Stimulated activated CD4-positive, alpha-beta T cell treated with anti-CD3 and anti-CD28 coated beads, Interleukin-1b, Interleukin-23, amount 100 ng/mL, for 48 hours (primary cell): ENCODE data around the gene MPC2.
"Not testable (repeated sequence)": the region's sequence is repeated elsewhere in the genome, so short reads cannot be mapped to it uniquely, and the experiment has no call there.

Experiments used
- DNase-seq: peaks from one replicate; pipeline ENCODE4 v3.0.0-alpha.2; 2020

The MPC2 gene

DNA sequence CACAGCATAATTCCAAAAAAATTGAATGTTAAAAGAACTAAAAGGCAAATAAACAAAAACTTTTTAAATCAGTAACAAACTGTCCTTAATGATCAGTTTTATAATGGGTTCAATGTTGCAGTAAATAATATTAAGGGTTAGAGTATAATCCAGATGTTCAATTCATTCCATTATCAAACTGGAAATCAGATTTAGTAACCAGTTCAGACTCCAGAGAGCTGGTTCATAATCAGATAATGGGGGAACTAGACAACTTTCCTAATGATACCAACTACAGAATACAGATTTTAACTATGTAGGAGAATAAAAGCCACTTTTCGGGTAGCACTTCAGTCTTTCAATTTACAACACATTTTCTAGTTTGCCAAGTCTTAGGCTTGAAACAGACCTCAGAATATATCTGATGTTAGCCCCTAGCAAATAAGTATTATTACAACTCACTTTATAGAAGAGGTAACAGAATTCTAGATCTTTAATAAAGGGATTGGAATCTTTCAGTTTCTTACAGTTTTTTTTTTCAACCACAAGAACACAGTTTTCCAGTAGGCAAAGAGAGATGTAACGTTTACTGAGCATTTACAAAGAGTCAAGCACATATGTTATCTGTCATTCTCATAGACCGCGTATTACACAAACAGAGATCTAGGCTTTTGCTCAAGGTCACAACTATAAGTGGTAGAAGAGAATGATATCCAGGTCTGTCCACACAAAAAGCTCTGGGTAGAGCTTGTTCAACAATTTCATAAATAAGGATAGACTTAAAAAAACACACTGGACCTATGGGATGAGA is 2.3 kb downstream of the MPC2 start:
- no peak for DNase-seq

DNA sequence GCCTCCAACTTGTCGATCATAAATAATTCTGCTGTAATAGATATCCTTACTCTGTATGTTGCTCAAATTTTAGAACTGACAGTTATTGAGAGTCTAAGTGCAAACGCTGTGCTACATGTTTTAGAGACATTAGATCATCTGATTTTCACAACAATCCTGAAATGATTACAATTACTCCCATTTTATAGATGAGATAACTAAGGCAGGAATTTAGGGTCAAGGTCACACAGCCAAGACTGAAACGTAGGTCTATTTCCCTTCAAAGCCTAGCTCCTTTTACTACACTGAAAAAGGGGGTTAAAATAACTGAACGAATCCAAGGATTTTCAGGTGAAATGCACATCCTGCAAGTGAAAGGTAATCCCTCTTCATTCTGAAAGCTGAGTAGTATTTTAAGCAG is 3.1 kb downstream of the MPC2 start:
- DNase-seq, result no peak

DNA sequence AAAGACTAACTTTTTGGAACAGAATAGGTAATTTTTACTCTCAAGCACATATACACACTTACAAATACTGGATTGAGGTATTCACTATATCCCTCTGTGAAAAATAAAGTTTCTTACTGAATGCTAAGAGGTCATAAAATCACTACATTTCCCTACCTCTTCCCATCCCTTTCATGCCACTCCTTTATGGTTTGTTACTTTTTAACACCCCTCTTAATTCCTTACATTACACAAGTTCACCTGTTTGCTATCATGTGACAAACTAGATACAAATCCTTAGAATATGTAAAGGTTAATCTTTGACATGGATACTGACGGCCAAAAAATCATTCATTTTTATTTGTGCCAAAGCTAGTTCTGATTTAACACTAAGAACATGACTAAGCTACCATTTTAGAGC is 7.1 kb downstream of the MPC2 start:
- DNase-seq, result no peak

DNA sequence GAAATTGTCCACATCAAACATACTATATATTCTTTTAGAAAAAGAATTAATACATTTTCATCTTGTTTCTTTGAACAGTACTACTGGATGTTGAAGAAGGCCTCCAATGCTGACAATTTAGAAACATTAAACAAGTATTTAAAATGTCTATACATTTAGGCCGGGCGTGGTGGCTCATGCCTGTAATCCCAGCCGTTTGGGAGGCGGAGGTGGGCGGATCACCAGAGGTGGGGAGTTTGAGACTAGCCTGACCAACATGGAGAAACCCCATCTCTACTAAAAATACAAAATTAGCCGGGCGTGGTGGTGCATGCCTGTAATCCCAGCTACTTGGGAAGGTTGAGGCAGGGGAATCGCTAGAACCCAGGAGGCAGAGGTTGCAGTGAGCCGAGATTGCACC is 8.0 kb downstream of the MPC2 start:
- not testable (repeated sequence) for DNase-seq

DNA sequence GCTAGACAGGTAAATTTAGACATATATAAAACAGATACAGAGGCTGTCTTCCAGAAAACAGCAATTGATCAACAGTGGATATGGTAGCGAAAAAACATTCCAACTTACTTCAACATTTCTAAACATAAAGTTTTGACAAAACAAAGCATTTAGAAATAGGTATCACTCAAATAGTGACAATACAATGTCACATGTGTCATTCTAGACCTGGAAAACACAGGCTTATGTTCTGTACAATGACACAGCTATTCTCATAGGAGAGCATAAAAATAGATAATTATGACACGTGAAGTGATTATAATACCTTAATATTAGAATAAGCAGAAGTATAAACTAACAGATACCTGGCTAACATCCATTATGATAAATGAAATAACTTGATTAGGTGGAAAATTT is 8.4 kb downstream of the MPC2 start:
- DNase-seq, result no peak

DNA sequence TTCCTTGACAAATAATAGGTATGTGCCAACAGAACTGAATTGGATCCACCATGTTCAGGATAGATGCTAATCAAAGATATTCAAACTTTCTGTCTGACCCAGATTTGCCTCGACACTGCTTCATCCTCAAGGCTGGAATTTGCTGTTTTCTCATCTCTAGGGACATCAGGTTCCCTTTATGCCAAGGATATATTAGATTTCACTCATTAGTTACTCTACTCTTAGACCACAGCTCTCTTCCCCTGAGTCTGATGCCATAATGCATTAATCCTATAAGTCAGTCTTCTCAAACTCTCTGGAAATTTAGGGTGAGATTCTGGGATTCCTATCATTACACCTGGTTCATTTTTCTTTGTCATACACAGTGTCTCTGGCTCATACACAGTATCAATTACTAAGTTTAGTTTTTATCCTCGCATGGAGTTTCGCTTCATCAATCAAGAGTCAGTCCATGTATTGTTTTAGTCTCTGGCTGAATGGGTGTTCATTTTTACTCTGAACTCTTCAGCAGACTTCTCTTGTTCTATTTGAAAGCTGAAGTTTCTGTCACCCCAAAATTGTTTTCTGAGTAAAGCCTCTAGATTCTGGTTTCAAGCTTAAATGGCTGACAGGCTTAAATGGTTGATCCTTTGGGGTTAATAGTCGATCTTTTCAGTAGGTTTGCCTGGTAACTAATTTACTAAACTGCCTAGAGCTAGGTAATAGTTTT is 9.7 kb downstream of the MPC2 start:
- DNase-seq, result no peak

DNA sequence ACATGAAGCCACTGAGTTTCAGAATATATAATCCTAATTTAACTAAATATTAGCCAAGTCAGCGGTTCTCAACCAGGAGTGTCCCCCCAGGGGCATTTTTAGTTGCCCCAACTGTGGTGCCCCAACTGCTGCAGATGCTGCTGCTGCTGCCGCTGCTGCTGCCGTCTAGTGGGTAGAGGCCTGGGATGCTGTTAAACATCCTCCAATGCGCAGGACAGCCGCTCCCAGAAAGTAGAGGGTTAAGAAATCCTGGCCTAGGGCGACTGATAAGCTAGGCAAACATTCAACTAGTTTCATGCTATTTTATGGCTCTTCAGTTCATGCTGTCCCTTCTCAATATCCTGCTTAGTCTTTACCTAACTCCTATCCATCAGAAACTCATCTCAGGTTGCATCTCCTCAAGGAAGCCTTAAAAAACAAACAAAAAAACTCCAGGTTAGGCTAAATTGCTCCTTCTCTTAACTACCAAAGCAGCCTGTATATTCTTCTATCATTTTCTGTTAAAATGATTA is 10.3 kb downstream of the MPC2 start:
- DNase-seq, result no peak

DNA sequence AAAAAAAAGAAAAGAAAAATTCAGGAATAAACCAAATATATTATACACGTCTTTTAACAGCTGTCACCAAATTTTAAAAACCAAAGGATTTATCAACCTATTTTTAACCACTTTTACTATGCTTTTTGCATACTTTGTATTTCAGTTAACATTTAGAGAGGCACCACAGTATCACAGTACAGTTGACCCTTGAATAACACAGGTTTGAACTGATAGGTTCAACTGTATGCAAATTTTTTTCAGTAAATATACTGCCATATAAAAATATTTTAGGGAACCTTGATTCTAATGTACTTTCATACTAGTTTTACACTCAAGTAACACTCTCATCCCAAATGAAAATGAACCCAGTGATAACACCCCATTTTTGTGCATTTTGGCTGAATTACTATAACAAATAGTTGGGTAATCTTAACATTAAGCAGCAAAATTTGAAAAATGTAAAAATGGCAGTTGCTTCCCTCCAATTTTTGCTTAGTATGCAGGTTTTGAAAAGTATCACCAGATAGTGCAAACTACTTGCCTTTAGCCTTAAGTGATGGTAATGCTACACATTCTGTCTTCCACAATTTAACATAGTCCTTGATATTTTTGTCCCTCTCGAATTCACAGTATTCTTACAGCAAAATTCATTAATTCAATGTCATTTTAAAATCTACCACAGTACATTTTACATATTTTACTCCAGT is 12.2 kb downstream of the MPC2 start:
- no peak for DNase-seq

DNA sequence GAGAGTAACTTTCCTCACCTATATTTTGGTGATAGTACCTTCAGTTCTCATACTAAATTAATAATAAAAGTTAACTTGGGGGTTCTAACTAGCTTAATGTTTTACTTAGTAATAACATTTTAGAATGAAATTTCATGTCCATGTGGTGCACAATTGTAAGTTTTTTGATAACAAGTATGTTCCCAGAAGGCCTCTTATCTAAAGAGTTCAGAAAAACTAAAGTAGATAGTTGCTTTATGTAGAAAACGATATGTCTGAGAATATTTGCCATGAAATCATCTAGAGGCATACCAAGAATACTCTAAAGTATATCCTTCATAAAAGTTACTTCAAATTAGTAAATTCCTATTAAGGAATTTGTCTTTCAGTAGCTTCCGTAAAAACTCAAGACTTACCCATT is 12.8 kb downstream of the MPC2 start:
- DNase-seq, result no peak

DNA sequence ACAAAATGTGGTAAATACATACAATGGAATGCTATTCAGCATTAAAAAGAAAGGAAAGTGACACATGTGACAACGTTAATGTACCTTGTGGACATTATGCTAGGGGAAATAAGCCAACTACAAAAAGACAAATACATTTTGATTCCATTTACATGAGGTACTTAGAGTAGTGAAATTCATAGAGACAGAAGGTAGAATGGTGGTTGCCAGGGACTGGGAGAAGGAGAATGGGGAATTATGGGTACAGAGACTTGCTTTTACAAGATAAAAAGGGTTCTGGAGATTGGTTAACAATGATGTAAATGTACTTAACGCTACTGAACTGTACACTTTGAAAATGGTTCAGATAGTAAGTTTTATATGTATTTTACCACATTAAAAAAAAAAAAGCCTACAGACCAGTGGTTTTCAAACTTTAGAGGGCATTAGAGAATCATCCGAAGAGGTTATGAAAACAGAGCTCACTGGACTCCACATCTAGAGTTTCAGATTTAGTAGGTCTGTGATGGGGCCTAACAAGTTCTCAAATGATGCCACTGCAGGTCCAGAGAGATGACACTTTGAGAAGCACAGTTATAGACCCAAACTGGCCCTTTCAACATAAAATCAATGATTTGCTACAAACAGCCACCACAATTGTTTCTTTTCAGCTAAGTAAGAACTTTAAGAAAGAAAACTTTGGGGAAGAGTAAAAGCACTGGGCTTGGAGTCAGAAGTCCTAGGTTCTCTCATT is 13.4 kb downstream of the MPC2 start:
- no peak for DNase-seq

DNA sequence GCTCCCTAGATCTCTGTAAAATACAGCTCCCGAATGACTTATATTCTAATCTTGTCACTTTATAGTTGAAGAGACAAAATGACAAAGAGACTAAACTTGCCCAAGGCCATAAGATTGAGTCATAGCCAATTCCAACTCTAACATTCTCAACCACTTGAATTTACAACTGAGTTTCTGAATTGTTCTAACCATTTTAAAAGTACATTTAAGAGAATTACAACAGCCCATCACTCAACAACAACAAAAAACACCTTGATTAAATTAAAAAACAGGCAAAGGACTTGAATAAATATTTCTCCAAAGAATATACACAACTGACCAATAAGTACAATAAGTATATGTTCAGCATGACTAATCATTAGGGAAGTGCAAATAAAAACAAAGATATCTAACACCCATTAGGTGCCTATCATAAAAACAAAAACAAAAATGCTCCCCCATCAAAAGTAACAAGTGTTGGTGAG is 14.2 kb downstream of the MPC2 start:
- DNase-seq, result no peak

DNA sequence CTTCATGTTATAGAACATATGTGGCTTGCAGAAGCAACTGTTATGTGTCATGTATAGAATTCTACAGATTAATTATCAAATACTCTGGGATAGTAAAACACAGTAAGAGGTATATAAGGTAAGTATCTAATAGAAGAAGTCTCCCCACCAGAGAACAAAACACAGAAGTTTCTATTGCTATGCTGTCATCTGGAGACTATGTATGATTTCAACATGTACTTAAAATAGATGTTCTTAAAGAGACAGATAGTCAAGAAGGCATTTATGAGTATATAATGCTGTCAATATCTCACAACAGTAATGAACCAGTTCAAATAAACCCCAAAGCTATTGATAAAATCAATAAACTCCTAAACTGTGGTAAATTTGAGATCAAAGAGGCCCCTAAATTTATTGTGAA is 14.8 kb downstream of the MPC2 start:
- no peak for DNase-seq

DNA sequence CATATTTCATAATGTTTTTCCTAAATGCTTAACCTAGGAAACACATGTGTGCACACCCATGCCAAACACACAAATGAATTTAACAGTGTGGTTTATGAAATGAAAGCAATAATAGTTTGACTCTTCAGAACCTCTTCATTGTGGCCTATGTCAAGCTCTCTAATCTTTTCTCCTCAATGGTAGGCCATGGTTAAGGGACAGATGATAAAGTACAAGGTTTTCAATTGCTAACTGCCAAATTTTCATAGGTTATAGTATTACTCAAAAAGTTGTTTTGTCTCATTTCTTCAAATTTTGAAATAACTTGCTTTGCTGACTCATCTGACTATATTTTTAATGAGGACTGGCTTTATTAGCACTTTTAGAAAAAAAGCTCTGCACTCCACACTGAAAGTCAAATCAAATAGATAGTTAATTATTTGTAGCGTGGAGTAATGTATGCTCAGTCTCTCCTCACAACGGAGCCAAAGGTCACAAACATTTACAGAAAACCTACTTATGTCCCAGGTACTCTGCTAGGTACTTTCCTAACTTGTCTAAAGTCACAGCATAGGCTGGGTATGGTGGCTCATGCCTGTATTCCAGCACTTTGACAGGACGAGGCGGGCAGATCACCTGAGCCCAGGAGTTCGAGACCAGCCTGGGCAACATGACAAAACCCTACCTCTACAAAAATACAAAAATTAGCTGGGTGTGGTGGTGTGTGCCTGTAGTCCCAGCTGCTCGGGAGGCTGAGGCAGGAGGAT is 19.9 kb downstream of the MPC2 start:
- DNase-seq, result no peak

DNA sequence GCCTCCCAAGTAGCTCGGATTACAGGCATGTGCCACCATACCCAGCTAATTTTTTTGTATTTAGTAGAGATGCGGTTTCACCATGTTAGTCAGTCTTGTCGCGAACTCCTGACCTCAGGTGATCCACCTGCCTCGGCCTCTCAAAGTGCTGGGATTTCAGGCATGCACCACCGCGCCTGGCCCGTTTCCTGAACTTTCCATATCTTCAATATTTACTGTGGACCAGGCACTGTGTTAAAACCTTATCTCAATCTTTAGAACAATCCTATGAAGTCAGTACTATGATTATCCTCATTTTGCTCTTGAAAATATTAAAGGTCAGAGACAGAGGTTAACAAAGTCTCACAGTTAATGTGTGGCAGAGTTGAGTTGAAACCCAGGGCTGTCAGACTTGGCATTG is 21.3 kb downstream of the MPC2 start:
- no peak for DNase-seq

DNA sequence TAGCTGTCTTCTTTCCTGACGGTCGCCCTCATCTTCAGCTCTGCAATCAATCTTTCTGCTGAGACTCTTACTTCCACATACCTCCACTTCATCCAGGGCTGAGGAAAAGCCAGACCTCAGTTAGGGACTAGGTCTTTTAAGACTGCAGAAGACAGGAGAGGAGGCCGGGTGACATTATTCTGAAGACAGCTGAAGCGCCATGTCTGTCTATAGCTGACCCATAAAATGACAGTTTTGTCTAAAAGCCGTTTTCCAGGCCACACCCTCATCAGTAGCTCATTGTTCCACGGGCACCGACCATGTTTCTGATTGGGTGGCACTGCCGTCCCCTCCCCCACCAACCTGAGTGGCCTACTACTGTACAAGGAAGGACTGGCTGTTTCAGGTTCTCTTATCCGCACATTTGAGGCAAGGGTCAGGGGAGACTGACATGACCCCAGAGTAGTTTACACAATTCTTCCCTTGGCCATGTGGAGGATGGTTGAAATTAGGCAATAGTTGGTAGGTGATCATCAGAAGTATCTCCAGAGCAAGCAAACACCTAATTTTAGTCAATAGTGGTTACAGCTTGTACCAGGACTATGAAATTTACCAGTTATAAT is 22.9 kb downstream of the MPC2 start, which contains the start of gene ADCY10:
Gene ADCY10, minus strand, starts transcription at position 240 of the 602 bp plus-strand sequence. CDS start 8,994 bp downstream, outside the sequence.
- no peak for DNase-seq

DNA sequence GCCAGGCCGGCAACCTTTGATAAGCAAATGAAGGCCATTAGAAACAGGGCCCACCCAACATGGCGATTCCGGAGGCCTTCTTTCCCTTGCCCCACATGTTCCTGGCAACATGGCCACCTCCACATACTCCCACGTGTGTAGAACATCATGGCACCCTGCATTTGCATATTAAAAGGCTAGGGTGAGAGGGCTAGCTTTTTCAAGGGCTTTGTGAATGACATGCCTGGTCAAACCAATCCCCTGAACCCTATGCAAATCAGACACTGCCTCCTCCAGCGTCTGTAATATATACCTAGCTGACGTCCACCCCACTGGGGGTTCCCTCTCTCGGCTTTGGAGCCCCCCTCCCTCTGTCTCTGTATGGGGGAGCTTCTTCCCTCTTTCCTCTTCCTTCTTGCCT is 24.6 kb downstream of the MPC2 start:
- no peak for DNase-seq

DNA sequence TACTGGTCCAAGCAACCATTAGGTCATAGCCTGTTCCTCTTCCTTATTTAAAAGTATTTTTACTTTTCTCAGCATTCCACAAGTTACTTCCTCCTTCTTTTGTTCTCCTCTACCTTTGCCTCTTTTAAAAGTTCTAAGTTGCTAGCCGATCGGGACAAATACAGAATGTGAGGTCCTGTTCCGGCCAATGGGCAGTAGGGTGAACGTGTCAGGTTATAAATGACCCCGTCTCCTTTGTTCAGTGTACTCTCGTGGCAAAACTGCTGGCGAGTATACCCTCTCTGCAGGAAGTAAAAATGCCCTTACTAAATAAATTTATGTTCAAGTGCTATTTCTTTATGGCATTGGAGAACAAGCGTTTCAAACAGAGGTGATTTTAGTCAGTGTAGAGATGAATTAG is 25.5 kb downstream of the MPC2 start:
- no peak for DNase-seq

DNA sequence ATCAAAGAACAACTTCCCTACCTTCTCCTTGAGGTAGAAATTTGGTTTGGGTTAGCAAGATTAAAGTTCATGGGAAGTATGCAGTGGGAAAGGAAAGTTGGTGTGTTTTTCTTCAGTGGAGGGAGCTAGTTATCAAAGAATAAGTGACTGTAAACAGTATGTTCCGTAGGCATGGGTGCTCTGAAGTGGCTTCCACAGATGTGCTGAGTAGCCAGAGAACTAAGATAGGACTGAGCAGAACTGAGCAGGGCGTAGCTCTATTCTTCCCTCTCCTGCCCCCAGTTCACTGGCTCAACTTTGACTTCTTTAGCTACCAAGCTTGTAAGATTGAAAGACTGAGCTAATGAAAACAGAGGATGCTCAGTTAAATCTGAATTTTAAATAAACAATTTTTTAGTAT is 26.3 kb downstream of the MPC2 start:
- no peak for DNase-seq

DNA sequence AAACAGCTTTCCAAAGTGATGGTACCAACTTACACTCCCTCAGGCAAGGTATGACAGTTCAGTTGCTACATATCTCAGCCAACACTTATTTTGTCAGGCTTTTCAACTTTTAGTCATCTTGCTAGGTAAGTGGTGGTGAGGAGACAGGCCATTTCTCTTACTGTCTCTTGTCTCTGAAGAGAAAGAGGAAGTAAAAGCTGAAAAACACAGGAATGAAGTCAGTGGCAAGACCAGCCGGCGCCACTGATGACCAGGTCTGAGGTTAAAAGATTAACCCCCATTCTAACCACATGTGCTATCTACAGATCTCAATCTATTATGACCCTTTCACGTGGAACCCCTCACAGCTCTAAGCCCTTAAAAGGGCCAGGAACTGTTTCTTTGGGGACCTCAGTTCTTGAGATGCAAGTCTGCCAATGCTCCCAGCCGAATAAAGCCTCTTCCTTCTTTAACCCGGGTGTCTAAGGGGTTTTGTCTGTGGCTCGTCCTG is 27.1 kb downstream of the MPC2 start:
- DNase-seq, result no peak

DNA sequence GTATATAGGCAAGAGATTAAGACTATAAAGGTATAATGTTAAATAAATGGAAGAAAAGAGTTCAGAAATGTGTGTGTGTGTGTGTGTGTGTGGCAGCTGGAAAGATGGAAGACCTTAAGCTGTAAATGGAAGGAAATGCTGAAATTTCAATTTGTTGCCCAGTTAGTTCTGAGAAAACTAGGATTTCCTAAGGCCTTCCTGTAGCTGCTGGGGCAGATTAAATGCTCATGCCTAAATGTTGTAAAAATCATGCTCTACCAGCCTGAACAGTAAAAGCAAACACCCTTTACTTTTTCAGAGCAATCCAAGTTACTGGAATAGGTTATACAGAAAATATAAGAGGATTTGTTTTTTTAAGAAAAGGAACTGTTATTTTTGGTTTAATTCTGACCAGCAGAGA is 31.2 kb downstream of the MPC2 start:
- DNase-seq, result no peak

DNA sequence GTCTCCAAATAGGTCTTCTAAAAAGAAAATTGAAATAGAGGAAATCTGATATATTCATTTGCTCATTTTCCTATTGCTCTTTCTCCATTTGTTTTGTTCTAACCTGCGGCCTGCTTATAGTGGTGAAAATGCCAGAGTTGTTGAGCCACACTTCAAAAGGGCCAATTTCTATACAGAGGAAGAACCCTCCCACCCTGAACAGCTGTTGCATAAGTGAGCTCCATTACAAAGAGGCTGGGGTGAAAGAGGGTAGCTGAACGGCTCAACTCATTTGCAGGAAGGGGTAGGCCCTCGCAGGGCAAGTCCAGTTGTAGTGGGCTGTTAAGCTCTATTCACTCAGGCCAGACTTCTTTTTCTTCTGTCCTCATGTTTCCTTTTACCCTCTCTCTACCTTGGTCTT is 31.7 kb downstream of the MPC2 start:
- no peak for DNase-seq
